ENCODE results near the gene NXNL2.

GRCh38 chr9:88533951-88534455 lies 975 bp upstream of the NXNL2 start:
- no peak for TF ChIP-seq CTCF (IDR thresholded peaks at IDR 0.05)
- TF ChIP-seq POLR2A (IDR thresholded peaks at IDR 0.05), result no peak
